ENCODE measurements around the gene NCAM1.
A peak's percentile ranks its signal among the peaks of the same experiment; 100 is the strongest.

NCAM1 gene

GRCh38 chr11:113161711-113162591, 200.7 kb downstream of the NCAM1 start:
- no peak for TF ChIP-seq CTCF (conservative IDR thresholded peaks at IDR 0.05; ENCODE audit: low read depth, low read length)
- no peak overlapping the region for H3K4me3 ChIP-seq (ENCODE audit: low read depth, low read length)
- DNase-seq (ENCODE audit: low read depth) = no peak

DNA sequence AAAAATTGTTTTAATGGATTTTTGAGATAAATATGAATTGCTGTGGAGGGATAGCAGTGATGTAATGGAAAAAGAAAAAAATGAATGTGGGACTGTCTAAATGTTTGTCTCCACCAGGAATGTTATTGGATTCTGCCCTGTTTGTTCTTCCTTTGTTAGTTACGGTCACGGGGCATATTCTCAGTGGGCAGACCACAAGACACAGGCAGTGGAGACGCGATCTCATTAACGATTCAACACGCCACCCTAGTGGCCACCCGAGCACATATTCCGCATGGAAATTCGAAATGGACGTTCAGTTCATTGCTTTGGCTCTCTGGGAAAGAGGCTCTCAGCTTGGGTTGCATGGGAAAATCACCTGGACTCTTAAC, 201.4 kb downstream of the NCAM1 start:
- peak; percentile 46 for TF ChIP-seq CTCF (conservative IDR thresholded peaks at IDR 0.05; ENCODE audit: low read depth, low read length)
- DNase-seq (ENCODE audit: low read depth) = peak; percentile 55
- H3K4me3 ChIP-seq (ENCODE audit: low read depth, low read length) = no peak overlapping the region

DNA sequence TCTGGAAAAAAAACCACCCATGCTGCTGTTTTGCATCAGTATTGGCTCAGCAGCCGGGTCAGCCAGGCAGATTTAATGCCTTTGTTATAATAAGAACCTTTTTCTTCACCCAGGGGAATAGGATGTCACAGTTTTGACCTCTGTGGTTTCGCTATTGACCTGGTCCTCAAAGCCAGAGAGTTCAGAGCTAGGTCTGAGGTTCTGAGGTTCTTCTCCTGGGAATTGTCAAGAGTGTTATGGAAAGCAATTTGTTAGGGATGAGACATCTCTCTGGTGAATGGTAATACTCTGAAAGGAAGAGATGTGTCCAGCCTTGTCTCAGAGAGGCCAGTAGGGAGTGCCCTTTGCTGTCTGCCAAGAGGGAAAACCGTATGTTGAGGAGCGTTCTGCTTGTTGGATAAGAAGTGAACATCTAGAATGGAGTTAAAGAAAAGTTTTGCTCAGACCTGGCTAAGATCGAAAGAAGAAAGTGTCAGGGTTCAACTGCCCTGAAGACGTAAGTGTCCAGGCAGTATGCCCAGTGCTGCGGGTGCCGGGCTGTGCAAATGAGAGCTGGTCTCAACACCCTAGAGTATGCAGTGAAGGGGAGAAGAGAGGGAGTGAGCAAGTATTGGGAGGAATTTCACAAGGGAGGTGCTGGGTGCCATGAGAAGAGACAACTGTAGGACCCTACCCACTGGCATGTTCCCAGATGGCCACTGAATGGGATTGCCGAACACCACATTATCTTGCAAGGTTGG, 202.2 kb downstream of the NCAM1 start:
- peak; percentile 58 for TF ChIP-seq CTCF (conservative IDR thresholded peaks at IDR 0.05; ENCODE audit: low read depth, low read length)
- H3K4me3 ChIP-seq (ENCODE audit: low read depth, low read length) = no peak overlapping the region
- DNase-seq (ENCODE audit: low read depth) = peak; percentile 65

DNA sequence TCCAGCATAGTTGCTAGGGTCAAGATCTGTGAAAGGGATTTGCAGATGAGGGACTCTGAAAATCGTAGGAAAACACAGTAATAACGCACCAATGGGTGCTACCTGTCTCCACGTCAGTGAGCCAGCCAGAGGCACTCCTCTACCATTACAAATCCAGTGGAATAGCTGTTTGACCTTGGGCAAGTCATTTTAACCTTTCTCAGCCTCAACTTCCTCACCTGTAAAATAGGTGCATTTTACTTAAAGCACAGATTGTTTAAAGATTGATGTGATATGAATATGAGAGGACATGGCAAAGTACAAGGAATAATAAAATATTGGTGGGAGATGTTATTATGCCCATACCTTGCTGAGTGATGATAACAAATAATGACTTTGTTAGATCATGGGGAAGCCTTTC, 205.1 kb downstream of the NCAM1 start:
- no peak for DNase-seq (ENCODE audit: low read depth)
- no peak overlapping the region for H3K4me3 ChIP-seq (ENCODE audit: low read depth, low read length)
- no peak for TF ChIP-seq CTCF (conservative IDR thresholded peaks at IDR 0.05; ENCODE audit: low read depth, low read length)

- no peak for DNase-seq (ENCODE audit: low read depth)
- no peak for TF ChIP-seq CTCF (conservative IDR thresholded peaks at IDR 0.05; ENCODE audit: low read depth, low read length)
- no peak overlapping the region for H3K4me3 ChIP-seq (ENCODE audit: low read depth, low read length)
These were observed 206.4 kb downstream of the NCAM1 start for GRCh38 chr11:113167599-113167998.

DNA sequence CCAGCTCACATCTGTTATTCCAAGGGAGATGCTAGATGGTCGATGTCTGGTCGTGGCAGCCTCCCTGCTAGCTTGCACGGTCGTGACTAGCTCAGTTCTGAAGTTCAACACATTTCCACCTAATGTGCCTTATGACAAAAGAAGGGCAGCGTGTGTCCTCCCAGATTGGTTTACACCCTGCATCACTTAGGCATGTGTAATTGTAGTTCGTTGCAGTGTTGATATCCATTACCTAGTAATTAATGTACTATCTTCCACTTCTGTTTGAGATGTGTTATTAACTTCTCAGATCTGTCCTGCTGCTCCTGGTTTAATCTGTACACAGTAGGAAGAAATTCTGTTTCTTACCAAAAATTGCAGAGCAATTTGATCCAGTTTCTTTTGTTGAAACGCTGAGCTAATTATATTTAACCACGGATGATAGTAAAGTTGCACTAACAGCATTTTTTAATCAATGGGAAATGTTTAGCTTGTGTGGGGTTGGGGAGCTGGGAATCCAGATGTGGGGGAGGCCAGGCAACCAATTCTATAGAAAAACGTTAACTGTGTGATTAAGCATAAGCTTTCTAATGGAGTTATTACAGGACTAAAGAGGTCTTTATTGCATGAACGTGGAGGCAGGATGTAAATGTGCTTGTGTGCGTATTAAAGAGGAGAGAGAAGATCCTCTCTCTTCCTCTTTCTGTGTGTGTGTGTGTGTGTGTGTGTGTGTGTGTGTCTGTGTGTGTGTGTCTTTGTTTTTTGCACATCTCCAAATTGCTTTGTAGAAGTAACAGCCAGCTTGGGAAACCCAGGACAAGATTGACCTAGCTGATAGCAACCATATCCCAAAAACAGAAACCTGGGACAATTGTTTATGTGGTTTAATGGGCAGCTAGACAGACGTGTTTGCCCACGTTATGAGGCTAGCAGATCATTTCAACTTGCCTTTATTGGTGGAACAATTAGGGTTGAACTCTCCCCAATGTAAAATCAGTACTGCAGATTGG, 207.4 kb downstream of the NCAM1 start:
- no peak overlapping the region for H3K4me3 ChIP-seq (ENCODE audit: low read depth, low read length)
- no peak for TF ChIP-seq CTCF (conservative IDR thresholded peaks at IDR 0.05; ENCODE audit: low read depth, low read length)
- DNase-seq (ENCODE audit: low read depth) = no peak

Measured in choroid plexus epithelial cell (primary cell).